Measurements from ENCODE around the gene COMMD3.

- no peak for TF ChIP-seq CTCF (IDR thresholded peaks at IDR 0.05)
- no peak for TF ChIP-seq POLR2AphosphoS5 (IDR thresholded peaks at IDR 0.05; ENCODE audit: low read depth, low read length)
- TF ChIP-seq REST (IDR thresholded peaks at IDR 0.05; ENCODE audit: insufficient read depth in 1 of 2, low read depth in 2 of 2, low read length in 1 of 2): no peak
These were observed 5.2 kb downstream of the COMMD3 start for GRCh38 chr10:22321156-22321923.
